B cell (primary cell): ENCODE measurements around the gene UTP4.

Source experiments
- CTCF ChIP-seq: fragments of 200-600 bp; IDR thresholded peaks from one replicate; pipeline ENCODE4 v1.8.0; 2022; ENCODE audit warnings: antibody characterized with exemption, mild to moderate bottlenecking
- EZH2 ChIP-seq: IDR thresholded peaks from 2 replicates; pipeline ENCODE4 v1.6.1; 2012; ENCODE audit warnings: borderline replicate concordance, low read depth, mild to moderate bottlenecking, moderate library complexity, low read length; ENCODE audit not compliant: insufficient read depth, poor library complexity, severe bottlenecking

GRCh38 chr16:69160192-69160591 lies 27.7 kb downstream of the UTP4 start:
- TF ChIP-seq CTCF (no peak), EZH2 (no peak)
